Measurements from ENCODE around the gene RHPN2.

RHPN2 gene

GRCh38 chr19:33064792-33065550 is at the start of gene RHPN2:
Gene RHPN2, minus strand, starts transcription at chr19:33064888. Its CDS starts 36 bp downstream, at chr19:33064852.
- FAIRE-seq (no peak), DNase-seq (ENCODE audit: extremely low spot score, insufficient read length, low read depth) (peak; percentile 72)

GRCh38 chr19:33114312-33114711 is 49.6 kb upstream of the RHPN2 start:
- no peak for FAIRE-seq
- no peak for DNase-seq (ENCODE audit: extremely low spot score, insufficient read length, low read depth)

GRCh38 chr19:33111587-33111986 is 46.9 kb upstream of the RHPN2 start:
- FAIRE-seq (no peak), DNase-seq (ENCODE audit: extremely low spot score, insufficient read length, low read depth) (no peak)

- DNase-seq (ENCODE audit: extremely low spot score, insufficient read length, low read depth), result no peak
- no peak for FAIRE-seq
These were observed 45.6 kb upstream of the RHPN2 start for GRCh38 chr19:33110137-33110910.

GRCh38 chr19:33108161-33108560 is 43.5 kb upstream of the RHPN2 start:
- no peak for FAIRE-seq
- DNase-seq (ENCODE audit: extremely low spot score, insufficient read length, low read depth), result no peak

- FAIRE-seq (no peak), DNase-seq (ENCODE audit: extremely low spot score, insufficient read length, low read depth) (no peak)
These were observed 38.2 kb upstream of the RHPN2 start for GRCh38 chr19:33102893-33103292.

- DNase-seq (ENCODE audit: extremely low spot score, insufficient read length, low read depth) (no peak), FAIRE-seq (no peak)
These were observed 36.4 kb upstream of the RHPN2 start for GRCh38 chr19:33100894-33101644.

GRCh38 chr19:33098055-33098534 is 33.4 kb upstream of the RHPN2 start:
- FAIRE-seq (no peak), DNase-seq (ENCODE audit: extremely low spot score, insufficient read length, low read depth) (no peak)

- DNase-seq (ENCODE audit: extremely low spot score, insufficient read length, low read depth), result no peak
- FAIRE-seq, result no peak
These were observed 31.3 kb upstream of the RHPN2 start for GRCh38 chr19:33096005-33096404.

GRCh38 chr19:33094436-33095067 is 29.9 kb upstream of the RHPN2 start:
- no peak for FAIRE-seq

GRCh38 chr19:33093420-33094210 is 28.9 kb upstream of the RHPN2 start:
- DNase-seq (ENCODE audit: extremely low spot score, insufficient read length, low read depth) (no peak), FAIRE-seq (no peak)

More at GRCh38 chr19:33094436-33095067, 29.9 kb upstream of the RHPN2 start:
- DNase-seq (ENCODE audit: extremely low spot score, insufficient read length, low read depth), result no peak

GRCh38 chr19:33090179-33090578 is 25.5 kb upstream of the RHPN2 start:
- no peak for FAIRE-seq
- no peak for DNase-seq (ENCODE audit: extremely low spot score, insufficient read length, low read depth)

GRCh38 chr19:33089010-33089409 is 24.3 kb upstream of the RHPN2 start:
- no peak for FAIRE-seq
- no peak for DNase-seq (ENCODE audit: extremely low spot score, insufficient read length, low read depth)

GRCh38 chr19:33086955-33087354 is 22.3 kb upstream of the RHPN2 start:
- FAIRE-seq (no peak), DNase-seq (ENCODE audit: extremely low spot score, insufficient read length, low read depth) (no peak)

- no peak for DNase-seq (ENCODE audit: extremely low spot score, insufficient read length, low read depth)
- no peak for FAIRE-seq
These were observed 21.0 kb upstream of the RHPN2 start for GRCh38 chr19:33085570-33086128.

GRCh38 chr19:33080761-33081681 is 16.3 kb upstream of the RHPN2 start, which contains the start of gene GPATCH1:
Gene GPATCH1, plus strand, starts transcription at chr19:33081181. Its CDS starts 13 bp downstream, at chr19:33081194.
- DNase-seq (ENCODE audit: extremely low spot score, insufficient read length, low read depth) (peak; percentile 90), FAIRE-seq (peak; percentile 89)

GRCh38 chr19:33075519-33075918 is 10.8 kb upstream of the RHPN2 start:
- no peak for DNase-seq (ENCODE audit: extremely low spot score, insufficient read length, low read depth)
- FAIRE-seq, result no peak

- FAIRE-seq, result no peak
- DNase-seq (ENCODE audit: extremely low spot score, insufficient read length, low read depth), result no peak
These were observed 7.2 kb upstream of the RHPN2 start for GRCh38 chr19:33071887-33072286.

Data from GM18507 (cell line).